HepG2 (cell line): ENCODE data around the gene MTR. TPM values are rescaled to one million over a fixed set of nuclear protein-coding genes. Genes with fewer than 3 reads are reported as not detected.

ENCODE experiments used
- ATAC-seq: fragments of 200-7000 bp; cut with Tn5 transposase; 3 replicates; pipeline ENCODE4 v1.9.1; 2020; ENCODE audit warnings: mild to moderate bottlenecking, moderate library complexity
- BruUV-seq: library from RNA; stranded (reverse); fragments of 400-500 nt; replicated peaks from 2 replicates; lab custom pipeline; 2021; lab: Mats Ljungman, UMichigan
- CTCF ChIA-PET: fragments of 300-600 bp; formaldehyde crosslinking; extraction: SDS; loops from one replicate; lab custom pipeline; 2021; ENCODE audit warnings: low total read pairs, inconsistent platforms, low intra/inter-chr PET ratio; lab: Yijun Ruan, JAX
- POLR2A ChIA-PET: fragments of 350-600 bp; sonication (Branson Sonifier 250); formaldehyde crosslinking; loops from one replicate; lab custom pipeline; 2020; ENCODE audit warnings: antibody characterized with exemption, inconsistent platforms; lab: Yijun Ruan, JAX
- DNase-seq: peaks from one replicate; pipeline ENCODE4 v3.0.0-alpha.2; 2015; ENCODE audit warnings: low spot score
- FAIRE-seq: peaks from 3 replicates; lab custom pipeline; 2011; peaks lifted over from hg19 to GRCh38; lab: Jason Lieb, UNC
- H2AFZ ChIP-seq: one replicate; pipeline ENCODE4 v1.6.1; 2011; ENCODE audit warnings: low read length, inconsistent platforms
- H3K27ac ChIP-seq: fragments of 300-600 bp; 3 replicates; pipeline ENCODE4 v1.8.0; 2011; ENCODE audit warnings: mixed run types, mild to moderate bottlenecking, mixed read lengths, low read length, inconsistent platforms; ENCODE audit not compliant: insufficient read depth; ENCODE audit errors: extremely low read length
- H3K27me3 ChIP-seq, 2 experiments: fragments of 200-600 bp in 1 of 2; 2 replicates in 1 of 2; 3 replicates in 1 of 2; pipeline versions ENCODE4 v1.6.0 to v1.8.0; 2011; ENCODE audit warnings: low read length in 2 of 2, mild to moderate bottlenecking in 2 of 2, moderate library complexity in 2 of 2, inconsistent platforms in 1 of 2; ENCODE audit not compliant: insufficient read depth in 2 of 2, control insufficient read depth in 1 of 2
- H3K36me3 ChIP-seq, 2 experiments: fragments of 200-600 bp in 1 of 2; replicated peaks in 1 of 2; 2 replicates in 1 of 2; 3 replicates in 1 of 2; pipeline versions ENCODE4 v1.5.1 to v1.8.0; 2011; ENCODE audit warnings: low read length in 2 of 2, inconsistent platforms in 1 of 2; ENCODE audit not compliant: insufficient read depth in 2 of 2, control insufficient read depth in 1 of 2
- H3K4me1 ChIP-seq: 2 replicates; pipeline ENCODE4 v1.5.1; 2012; ENCODE audit warnings: low read length, inconsistent platforms; ENCODE audit not compliant: insufficient read depth
- H3K4me2 ChIP-seq: 2 replicates; pipeline ENCODE4 v1.6.0; 2011; ENCODE audit warnings: low read depth, low read length, inconsistent platforms
- H3K4me3 ChIP-seq, 3 experiments: fragments of 200-600 bp in 1 of 3; sonication (generic), shearing (Covaris generic) in 1 of 3; replicated peaks in 1 of 3; 2 replicates each; pipeline ENCODE4 v1.5.1; 2011 to 2016; ENCODE audit warnings: low read length in 3 of 3, inconsistent platforms in 2 of 3, low read depth in 2 of 3, mild to moderate bottlenecking in 2 of 3, control low read depth in 1 of 3, mixed read lengths in 1 of 3; ENCODE audit not compliant: insufficient read depth in 1 of 3
- H3K79me2 ChIP-seq: one replicate; pipeline ENCODE4 v1.6.1; 2011; ENCODE audit warnings: low read length, inconsistent platforms; ENCODE audit not compliant: insufficient read depth
- H3K9ac ChIP-seq: 2 replicates; pipeline ENCODE4 v1.6.0; 2011; ENCODE audit warnings: mild to moderate bottlenecking, low read depth, low read length, inconsistent platforms; ENCODE audit not compliant: insufficient read depth
- H3K9me3 ChIP-seq: 2 replicates; pipeline ENCODE4 v1.5.1; 2012; ENCODE audit warnings: mild to moderate bottlenecking, low read length
- H4K20me1 ChIP-seq: 2 replicates; pipeline ENCODE4 v1.6.0; 2011; ENCODE audit warnings: inconsistent platforms, mild to moderate bottlenecking, low read length, moderate library complexity; ENCODE audit not compliant: insufficient read depth
- SATB2 ChIP-seq: sonication (generic); formaldehyde crosslinking; IDR thresholded peaks from 2 replicates; pipeline ENCODE4 v1.5.0; 2020; ENCODE audit warnings: missing genetic modification reagents
- SP5 ChIP-seq: IDR thresholded peaks from 2 replicates; pipeline ENCODE4 v1.6.1; 2016; ENCODE audit warnings: low read depth, borderline replicate concordance
- STAG1 ChIP-seq: sonication (generic); formaldehyde crosslinking; IDR thresholded peaks from 2 replicates; pipeline ENCODE4 v1.4.0; 2020; ENCODE audit warnings: missing genetic modification reagents
- ZNF251 ChIP-seq: sonication (generic); formaldehyde crosslinking; IDR thresholded peaks from 2 replicates; pipeline ENCODE4 v1.9.0; 2021; ENCODE audit warnings: mild to moderate bottlenecking, missing genetic modification reagents
- WGBS: methylation state at CpG from one replicate; pipeline ENCODE4 v1.1.6; 2017; ENCODE audit warnings: low lambda C conversion rate; 5-methylcytosine and 5-hydroxymethylcytosine counted together
- in situ Hi-C: cut with HindIII; loops from 2 replicates; pipeline ENCODE4 v1.10.0; 2017; ENCODE audit warnings: low pct_unique_long_range_greater_than_20kb; ENCODE audit not compliant: extremely low pct_ligation_motif_present
- intact Hi-C: fragments of 100-400 bp; cut with micrococcal nuclease; formaldehyde crosslinking; loops from one replicate; pipeline ENCODE4 v1.10.0; 2022; ENCODE audit not compliant: unreplicated experiment
- polyA plus RNA-seq, 8 experiments: library from polyadenylated mRNA; depleted of rRNA in 3 of 8; stranded (reverse) in 7 of 8; unstranded in 1 of 8; fragments of >200 nt; fragmentation: Illumina TruSeq in 4 of 8; extraction: Trizol in 4 of 8; gene quantifications; 2 replicates each; pipeline versions ENCODE4 v1.2.1 to v1.2.3, GENCODE V29; 2011 to 2016; ENCODE audit warnings: low read depth in 4 of 8, missing spikeins in 1 of 8, mixed read lengths in 1 of 8; ENCODE audit not compliant: insufficient read depth in 1 of 8
- total RNA-seq, 5 experiments: library from RNA; depleted of rRNA; stranded (reverse); fragments of >200 nt; fragmentation: Illumina TruSeq; extraction: Trizol; gene quantifications; 2 replicates each; pipeline ENCODE4 v1.2.3, GENCODE V29; 2016; ENCODE audit warnings: low read depth in 1 of 5
- TF ChIP-seq, protein P1 (sequence below): sonication (generic); formaldehyde crosslinking; IDR thresholded peaks from 2 replicates; pipeline ENCODE4 v1.4.0; 2020; ENCODE audit warnings: mild to moderate bottlenecking, missing genetic modification reagents, borderline replicate concordance
- TF ChIP-seq, protein P2 (sequence below): sonication (generic); formaldehyde crosslinking; conservative IDR thresholded peaks from 2 replicates; pipeline ENCODE4 v1.8.0; 2022; ENCODE audit warnings: mild to moderate bottlenecking, moderate library complexity, missing genetic modification reagents
- TF ChIP-seq, protein P3 (sequence below): sonication (generic); formaldehyde crosslinking; IDR thresholded peaks from 2 replicates; pipeline ENCODE4 v1.5.1; 2020; ENCODE audit warnings: missing genetic modification reagents, mild to moderate bottlenecking, borderline replicate concordance
- TF ChIP-seq, protein P4 (sequence below): sonication (generic); formaldehyde crosslinking; IDR thresholded peaks from 2 replicates; pipeline ENCODE4; 2020; ENCODE audit warnings: missing genetic modification reagents, mild to moderate bottlenecking, borderline replicate concordance

The MTR gene
- total and polyA plus RNA-seq, 2 of the 13 experiments (the other 11 are each of a cell fraction or from before 2014, with no cell fraction given) = 16.3 to 36.1 TPM

DNA sequence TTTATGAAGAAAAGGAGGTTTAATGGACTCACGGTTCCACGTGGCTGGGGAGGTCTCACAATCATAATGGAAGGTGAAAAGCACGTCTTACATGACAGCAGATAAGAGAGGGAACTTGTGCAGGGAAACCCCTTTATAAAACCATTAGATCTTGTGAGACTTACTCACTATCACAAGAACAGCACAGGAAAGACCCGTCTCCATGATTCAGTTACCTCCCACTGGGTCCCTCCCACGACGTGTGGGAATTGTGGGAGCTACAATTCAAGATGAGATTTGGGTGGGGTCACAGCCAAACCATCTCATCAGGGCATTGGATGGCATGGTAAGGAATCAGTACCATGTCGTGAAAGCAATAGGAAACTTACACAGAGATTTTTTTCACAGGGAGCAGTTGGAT lies 63.1 kb downstream of the MTR start (continued):
- TF ChIP-seq, protein P1, sequence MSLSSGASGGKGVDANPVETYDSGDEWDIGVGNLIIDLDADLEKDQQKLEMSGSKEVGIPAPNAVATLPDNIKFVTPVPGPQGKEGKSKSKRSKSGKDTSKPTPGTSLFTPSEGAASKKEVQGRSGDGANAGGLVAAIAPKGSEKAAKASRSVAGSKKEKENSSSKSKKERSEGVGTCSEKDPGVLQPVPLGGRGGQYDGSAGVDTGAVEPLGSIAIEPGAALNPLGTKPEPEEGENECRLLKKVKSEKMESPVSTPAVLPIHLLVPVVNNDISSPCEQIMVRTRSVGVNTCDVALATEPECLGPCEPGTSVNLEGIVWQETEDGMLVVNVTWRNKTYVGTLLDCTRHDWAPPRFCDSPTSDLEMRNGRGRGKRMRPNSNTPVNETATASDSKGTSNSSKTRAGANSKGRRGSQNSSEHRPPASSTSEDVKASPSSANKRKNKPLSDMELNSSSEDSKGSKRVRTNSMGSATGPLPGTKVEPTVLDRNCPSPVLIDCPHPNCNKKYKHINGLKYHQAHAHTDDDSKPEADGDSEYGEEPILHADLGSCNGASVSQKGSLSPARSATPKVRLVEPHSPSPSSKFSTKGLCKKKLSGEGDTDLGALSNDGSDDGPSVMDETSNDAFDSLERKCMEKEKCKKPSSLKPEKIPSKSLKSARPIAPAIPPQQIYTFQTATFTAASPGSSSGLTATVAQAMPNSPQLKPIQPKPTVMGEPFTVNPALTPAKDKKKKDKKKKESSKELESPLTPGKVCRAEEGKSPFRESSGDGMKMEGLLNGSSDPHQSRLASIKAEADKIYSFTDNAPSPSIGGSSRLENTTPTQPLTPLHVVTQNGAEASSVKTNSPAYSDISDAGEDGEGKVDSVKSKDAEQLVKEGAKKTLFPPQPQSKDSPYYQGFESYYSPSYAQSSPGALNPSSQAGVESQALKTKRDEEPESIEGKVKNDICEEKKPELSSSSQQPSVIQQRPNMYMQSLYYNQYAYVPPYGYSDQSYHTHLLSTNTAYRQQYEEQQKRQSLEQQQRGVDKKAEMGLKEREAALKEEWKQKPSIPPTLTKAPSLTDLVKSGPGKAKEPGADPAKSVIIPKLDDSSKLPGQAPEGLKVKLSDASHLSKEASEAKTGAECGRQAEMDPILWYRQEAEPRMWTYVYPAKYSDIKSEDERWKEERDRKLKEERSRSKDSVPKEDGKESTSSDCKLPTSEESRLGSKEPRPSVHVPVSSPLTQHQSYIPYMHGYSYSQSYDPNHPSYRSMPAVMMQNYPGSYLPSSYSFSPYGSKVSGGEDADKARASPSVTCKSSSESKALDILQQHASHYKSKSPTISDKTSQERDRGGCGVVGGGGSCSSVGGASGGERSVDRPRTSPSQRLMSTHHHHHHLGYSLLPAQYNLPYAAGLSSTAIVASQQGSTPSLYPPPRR (CRISPR knock-in tag) = no peak
- TF ChIP-seq, protein P2, sequence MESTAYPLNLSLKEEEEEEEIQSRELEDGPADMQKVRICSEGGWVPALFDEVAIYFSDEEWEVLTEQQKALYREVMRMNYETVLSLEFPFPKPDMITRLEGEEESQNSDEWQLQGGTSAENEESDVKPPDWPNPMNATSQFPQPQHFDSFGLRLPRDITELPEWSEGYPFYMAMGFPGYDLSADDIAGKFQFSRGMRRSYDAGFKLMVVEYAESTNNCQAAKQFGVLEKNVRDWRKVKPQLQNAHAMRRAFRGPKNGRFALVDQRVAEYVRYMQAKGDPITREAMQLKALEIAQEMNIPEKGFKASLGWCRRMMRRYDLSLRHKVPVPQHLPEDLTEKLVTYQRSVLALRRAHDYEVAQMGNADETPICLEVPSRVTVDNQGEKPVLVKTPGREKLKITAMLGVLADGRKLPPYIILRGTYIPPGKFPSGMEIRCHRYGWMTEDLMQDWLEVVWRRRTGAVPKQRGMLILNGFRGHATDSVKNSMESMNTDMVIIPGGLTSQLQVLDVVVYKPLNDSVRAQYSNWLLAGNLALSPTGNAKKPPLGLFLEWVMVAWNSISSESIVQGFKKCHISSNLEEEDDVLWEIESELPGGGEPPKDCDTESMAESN (CRISPR knock-in tag) = no peak
- TF ChIP-seq STAG1 (CRISPR knock-in tag) = no peak

DNA sequence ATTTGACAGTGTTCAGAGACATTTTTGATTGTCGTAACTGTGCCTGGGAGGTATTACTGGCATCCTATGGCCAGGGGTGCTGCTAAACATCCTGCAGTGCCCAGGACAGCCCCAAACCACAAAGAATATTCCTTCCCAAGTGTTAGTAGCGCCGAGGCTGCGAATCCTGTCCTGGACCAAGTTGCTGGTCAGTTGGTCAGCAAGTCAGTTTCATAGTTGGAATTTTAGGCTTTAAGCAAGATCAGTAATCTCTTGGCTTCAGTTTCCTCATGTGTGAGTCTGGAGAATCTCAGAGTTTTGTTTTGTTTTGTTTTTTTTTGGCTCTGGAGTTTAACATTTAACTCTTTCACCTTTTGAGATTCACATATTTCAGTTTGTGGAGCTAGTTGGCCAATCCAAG lies 65.0 kb downstream of the MTR start:
- H4K20me1 ChIP-seq = no peaks in the 10 kb centered on the region
- intact Hi-C loops (loop anchor here (5.0 to 10.0 kb wide), 2 partner anchors 47 to 525 kb away; no protein-coding TSS in a partner anchor), in situ Hi-C loops (loop anchor here (10.0 to 25.0 kb wide), 2 partner anchors 248 to 755 kb away; partner anchors contain the start of gene HEATR1)
- H2AFZ ChIP-seq = no peak overlapping the region
- no peak for ATAC-seq
- H3K4me2 ChIP-seq = no peak overlapping the region
- WGBS = 100% methylated on average over 2 of the region's 4 CpGs
- ChIA-PET CTCF (no interaction called here), POLR2A (interaction anchor here (0.6 kb wide), 1 partner anchor 13 kb away, joined by 3 read pairs; no protein-coding TSS in a partner anchor)
- no peak for FAIRE-seq
- no TSS peak for BruUV-seq
- no peaks in the 10 kb centered on the region for H3K79me2 ChIP-seq
- no peak for DNase-seq
- peaks cover 17 to 31% of the 10 kb centered on the region in 2 experiments for H3K36me3 ChIP-seq
- H3K27me3 ChIP-seq = no peaks in the 10 kb centered on the region
- H3K9ac ChIP-seq = no peak overlapping the region
- no peak overlapping the region for H3K27ac ChIP-seq
- no peak overlapping the region for H3K4me3 ChIP-seq
- TF ChIP-seq SP5 (no peak), SATB2 (no peak), ZNF251 (CRISPR knock-in tag) (no peak)
- TF ChIP-seq, protein P3, sequence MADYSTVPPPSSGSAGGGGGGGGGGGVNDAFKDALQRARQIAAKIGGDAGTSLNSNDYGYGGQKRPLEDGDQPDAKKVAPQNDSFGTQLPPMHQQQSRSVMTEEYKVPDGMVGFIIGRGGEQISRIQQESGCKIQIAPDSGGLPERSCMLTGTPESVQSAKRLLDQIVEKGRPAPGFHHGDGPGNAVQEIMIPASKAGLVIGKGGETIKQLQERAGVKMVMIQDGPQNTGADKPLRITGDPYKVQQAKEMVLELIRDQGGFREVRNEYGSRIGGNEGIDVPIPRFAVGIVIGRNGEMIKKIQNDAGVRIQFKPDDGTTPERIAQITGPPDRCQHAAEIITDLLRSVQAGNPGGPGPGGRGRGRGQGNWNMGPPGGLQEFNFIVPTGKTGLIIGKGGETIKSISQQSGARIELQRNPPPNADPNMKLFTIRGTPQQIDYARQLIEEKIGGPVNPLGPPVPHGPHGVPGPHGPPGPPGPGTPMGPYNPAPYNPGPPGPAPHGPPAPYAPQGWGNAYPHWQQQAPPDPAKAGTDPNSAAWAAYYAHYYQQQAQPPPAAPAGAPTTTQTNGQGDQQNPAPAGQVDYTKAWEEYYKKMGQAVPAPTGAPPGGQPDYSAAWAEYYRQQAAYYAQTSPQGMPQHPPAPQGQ (CRISPR knock-in tag) = no peak
- TF ChIP-seq, protein P4, sequence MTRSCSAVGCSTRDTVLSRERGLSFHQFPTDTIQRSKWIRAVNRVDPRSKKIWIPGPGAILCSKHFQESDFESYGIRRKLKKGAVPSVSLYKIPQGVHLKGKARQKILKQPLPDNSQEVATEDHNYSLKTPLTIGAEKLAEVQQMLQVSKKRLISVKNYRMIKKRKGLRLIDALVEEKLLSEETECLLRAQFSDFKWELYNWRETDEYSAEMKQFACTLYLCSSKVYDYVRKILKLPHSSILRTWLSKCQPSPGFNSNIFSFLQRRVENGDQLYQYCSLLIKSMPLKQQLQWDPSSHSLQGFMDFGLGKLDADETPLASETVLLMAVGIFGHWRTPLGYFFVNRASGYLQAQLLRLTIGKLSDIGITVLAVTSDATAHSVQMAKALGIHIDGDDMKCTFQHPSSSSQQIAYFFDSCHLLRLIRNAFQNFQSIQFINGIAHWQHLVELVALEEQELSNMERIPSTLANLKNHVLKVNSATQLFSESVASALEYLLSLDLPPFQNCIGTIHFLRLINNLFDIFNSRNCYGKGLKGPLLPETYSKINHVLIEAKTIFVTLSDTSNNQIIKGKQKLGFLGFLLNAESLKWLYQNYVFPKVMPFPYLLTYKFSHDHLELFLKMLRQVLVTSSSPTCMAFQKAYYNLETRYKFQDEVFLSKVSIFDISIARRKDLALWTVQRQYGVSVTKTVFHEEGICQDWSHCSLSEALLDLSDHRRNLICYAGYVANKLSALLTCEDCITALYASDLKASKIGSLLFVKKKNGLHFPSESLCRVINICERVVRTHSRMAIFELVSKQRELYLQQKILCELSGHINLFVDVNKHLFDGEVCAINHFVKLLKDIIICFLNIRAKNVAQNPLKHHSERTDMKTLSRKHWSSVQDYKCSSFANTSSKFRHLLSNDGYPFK (CRISPR knock-in tag) = no peak
- no peaks in the 10 kb centered on the region for H3K9me3 ChIP-seq
- peaks cover 44% of the 10 kb centered on the region for H3K4me1 ChIP-seq
